B cell (primary cell): ENCODE measurements around the gene SLC48A1. TPM values are rescaled to one million over a fixed set of nuclear protein-coding genes. Genes with fewer than 3 reads are reported as not detected.
A peak's percentile ranks its signal among the peaks of the same experiment; 100 is the strongest.

Experiments used
- ATAC-seq: fragments of 200-7000 bp; cut with Tn5 transposase; one replicate; pipeline ENCODE4 v1.10.0; 2021; ENCODE audit warnings: low read depth, mild to moderate bottlenecking, moderate number of reproducible peaks, moderate library complexity
- CTCF ChIA-PET: fragments of 350-600 bp; sonication (Branson Sonifier 250); formaldehyde crosslinking; loops from one replicate; lab custom pipeline; 2021; ENCODE audit warnings: antibody characterized with exemption, inconsistent platforms; lab: Charles Lee
- POLR2A ChIA-PET: fragments of 350-600 bp; sonication (Branson Sonifier 250); formaldehyde crosslinking; loops from one replicate; lab custom pipeline; 2021; ENCODE audit warnings: antibody characterized with exemption; lab: Charles Lee
- DNase-seq: peaks from one replicate; pipeline ENCODE4 v3.0.0; 2013
- H2AFZ ChIP-seq: 2 replicates; pipeline ENCODE4 v1.6.1; 2012; ENCODE audit warnings: mild to moderate bottlenecking, low read depth, low read length; ENCODE audit not compliant: insufficient read depth, poor library complexity, severe bottlenecking
- H3K27ac ChIP-seq, 2 donors: 1 replicate in 1 of 2; 2 replicates in 1 of 2; pipeline ENCODE4 v1.5.1; 2012 to 2013; ENCODE audit warnings: low read length in 2 of 2, mild to moderate bottlenecking in 2 of 2, moderate library complexity in 1 of 2
- H3K27me3 ChIP-seq, 4 experiments: fragments of 200-600 bp in 1 of 4; sonication (generic) in 1 of 4; replicated peaks in 1 of 4; 1 replicate in 2 of 4; 2 replicates in 2 of 4; pipeline versions ENCODE4 v1.6.1 to v1.7.0; 2013 to 2016; ENCODE audit warnings: low read length in 3 of 4, mild to moderate bottlenecking in 2 of 4, mixed read lengths in 1 of 4, moderate library complexity in 1 of 4; ENCODE audit not compliant: insufficient read depth in 4 of 4, control insufficient read depth in 3 of 4; ENCODE audit errors: control extremely low read depth in 1 of 4
- H3K36me3 ChIP-seq, 2 experiments: replicated peaks in 1 of 2; 1 replicate in 1 of 2; 2 replicates in 1 of 2; pipeline versions ENCODE4 v1.6.1 to v1.7.1; 2013; ENCODE audit warnings: low read length in 1 of 2; ENCODE audit not compliant: insufficient read depth in 2 of 2, control insufficient read depth in 1 of 2; ENCODE audit errors: control extremely low read depth in 1 of 2, extremely low read depth in 1 of 2
- H3K4me1 ChIP-seq, 2 donors: fragments of 200-600 bp in 1 of 2; sonication (generic) in 1 of 2; 1 replicate in 1 of 2; 2 replicates in 1 of 2; pipeline versions ENCODE4 v1.5.1 to v1.6.1; 2013 to 2017; ENCODE audit warnings: low read length in 2 of 2; ENCODE audit not compliant: control insufficient read depth in 2 of 2, insufficient read depth in 2 of 2
- H3K4me2 ChIP-seq: replicated peaks from 2 replicates; pipeline ENCODE3; 2012; ENCODE audit warnings: mild to moderate bottlenecking, low read depth, low read length; ENCODE audit not compliant: poor library complexity, severe bottlenecking
- H3K4me3 ChIP-seq, 5 experiments: fragments of 200-600 bp in 1 of 5; sonication (generic) in 1 of 5; 1 replicate in 3 of 5; 2 replicates in 2 of 5; pipeline versions ENCODE4 v1.5.1 to v1.7.0; 2011 to 2016; ENCODE audit warnings: low read length in 4 of 5, mild to moderate bottlenecking in 4 of 5, low read depth in 2 of 5, control low read depth in 1 of 5, moderate library complexity in 1 of 5; ENCODE audit not compliant: insufficient read depth in 1 of 5; ENCODE audit errors: control extremely low read depth in 1 of 5, extremely low read depth in 1 of 5
- H3K79me2 ChIP-seq: fragments of 200-600 bp; sonication (generic); one replicate; pipeline ENCODE4 v1.6.0; 2016; ENCODE audit warnings: low read length; ENCODE audit not compliant: control insufficient read depth, insufficient read depth
- H3K9ac ChIP-seq: fragments of 200-600 bp; sonication (generic); 2 replicates; pipeline ENCODE4 v1.6.1; 2017; ENCODE audit warnings: mild to moderate bottlenecking, low read length, moderate library complexity
- H3K9me3 ChIP-seq, 3 donors: one replicate each; pipeline versions ENCODE4 v1.6.1 to v1.7.1; 2013; ENCODE audit warnings: low read length in 2 of 3; ENCODE audit not compliant: control insufficient read depth in 2 of 3, insufficient read depth in 1 of 3; ENCODE audit errors: control extremely low read depth in 1 of 3
- H4K20me1 ChIP-seq: 2 replicates; pipeline ENCODE4 v1.6.0; 2012; ENCODE audit warnings: mild to moderate bottlenecking, low read length; ENCODE audit not compliant: insufficient read depth, control insufficient read depth, poor library complexity, severe bottlenecking
- H3K27ac Mint-ChIP-seq: one replicate; pipeline ENCODE4 v1.8.0; 2021; ENCODE audit warnings: mixed read lengths
- H3K27me3 Mint-ChIP-seq: one replicate; pipeline ENCODE4 v1.8.0; 2021; ENCODE audit warnings: mixed read lengths
- H3K4me1 Mint-ChIP-seq: one replicate; pipeline ENCODE4 v1.8.0; 2021; ENCODE audit warnings: mixed read lengths
- H3K4me3 Mint-ChIP-seq: one replicate; pipeline ENCODE4 v1.8.0; 2021; ENCODE audit warnings: mixed read lengths
- H3K9me3 Mint-ChIP-seq: one replicate; pipeline ENCODE4 v1.8.0; 2022; ENCODE audit warnings: mixed read lengths; ENCODE audit not compliant: insufficient read depth
- EZH2 ChIP-seq: IDR thresholded peaks from 2 replicates; pipeline ENCODE4 v1.6.1; 2012; ENCODE audit warnings: borderline replicate concordance, low read depth, mild to moderate bottlenecking, moderate library complexity, low read length; ENCODE audit not compliant: insufficient read depth, poor library complexity, severe bottlenecking
- WGBS: methylation state at CpG from one replicate; pipeline ENCODE4 v1.1.5; 2013; ENCODE audit warnings: missing lambda C conversion rate; ENCODE audit not compliant: insufficient coverage; 5-methylcytosine and 5-hydroxymethylcytosine counted together
- intact Hi-C: fragments of 100-400 bp; cut with micrococcal nuclease; formaldehyde crosslinking; loops from one replicate; pipeline ENCODE4 v1.10.0; 2022
- polyA plus RNA-seq: library from polyadenylated mRNA; depleted of rRNA; stranded (reverse); fragments of >200 nt; gene quantifications from 2 replicates; pipeline ENCODE4 v1.2.3, GENCODE V29; 2012
- total RNA-seq, 2 donors: library from RNA; stranded (reverse); fragments of 120-200 nt in 1 of 2; gene quantifications; 1 replicate in 1 of 2; 2 replicates in 1 of 2; pipeline versions ENCODE4 v1.2.3 to v1.2.4, GENCODE V29; 2013 to 2022
- TF ChIP-seq, protein P1 (sequence below): fragments of 200-600 bp; IDR thresholded peaks from one replicate; pipeline ENCODE4 v1.8.0; 2022; ENCODE audit warnings: antibody characterized with exemption, mild to moderate bottlenecking

SLC48A1 gene
- total and polyA plus RNA-seq, 2 donors (not counting 1 experiment from before 2014, with no cell fraction given) = 8.0 to 20.0 TPM

DNA sequence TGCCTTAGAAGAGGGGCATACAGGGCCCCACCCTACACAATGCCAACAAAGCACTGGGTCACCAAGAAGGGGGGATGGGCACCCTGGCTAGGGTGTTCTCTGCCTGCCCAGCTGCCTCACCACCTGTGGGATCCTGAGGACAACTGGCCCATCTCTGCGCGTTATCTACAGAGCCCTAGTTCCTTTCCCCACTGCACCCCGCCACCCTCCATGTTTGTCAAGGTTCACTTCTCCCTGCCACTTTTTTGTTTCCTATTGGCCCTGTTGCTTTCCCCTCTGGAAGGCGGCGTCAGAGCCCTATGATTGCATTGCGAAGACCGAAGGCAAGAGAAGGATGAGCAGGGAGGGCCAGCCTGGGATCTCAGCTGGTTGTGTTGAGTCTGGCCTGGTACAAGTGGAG, 1.6 kb downstream of the SLC48A1 start:
- H3K27me3 Mint-ChIP-seq = no peaks in the 10 kb centered on the region
- Histone ChIP-seq H3K4me3 (no peak overlapping the region), H3K36me3 (no peaks in the 10 kb centered on the region), H3K9ac (no peak overlapping the region), H3K4me1 (peaks cover 6 to 27% of the 10 kb centered on the region in 2 donors), H2AFZ (no peak overlapping the region), H3K4me2 (peak overlapping the region; percentile 84), H3K9me3 (no peaks in the 10 kb centered on the region), H3K79me2 (peaks cover 28% of the 10 kb centered on the region), H3K27me3 (no peaks in the 10 kb centered on the region), H4K20me1 (peaks cover 33% of the 10 kb centered on the region), H3K27ac (no peak overlapping the region)
- ATAC-seq = no peak
- no peak for TF ChIP-seq EZH2
- TF ChIP-seq, protein P1, sequence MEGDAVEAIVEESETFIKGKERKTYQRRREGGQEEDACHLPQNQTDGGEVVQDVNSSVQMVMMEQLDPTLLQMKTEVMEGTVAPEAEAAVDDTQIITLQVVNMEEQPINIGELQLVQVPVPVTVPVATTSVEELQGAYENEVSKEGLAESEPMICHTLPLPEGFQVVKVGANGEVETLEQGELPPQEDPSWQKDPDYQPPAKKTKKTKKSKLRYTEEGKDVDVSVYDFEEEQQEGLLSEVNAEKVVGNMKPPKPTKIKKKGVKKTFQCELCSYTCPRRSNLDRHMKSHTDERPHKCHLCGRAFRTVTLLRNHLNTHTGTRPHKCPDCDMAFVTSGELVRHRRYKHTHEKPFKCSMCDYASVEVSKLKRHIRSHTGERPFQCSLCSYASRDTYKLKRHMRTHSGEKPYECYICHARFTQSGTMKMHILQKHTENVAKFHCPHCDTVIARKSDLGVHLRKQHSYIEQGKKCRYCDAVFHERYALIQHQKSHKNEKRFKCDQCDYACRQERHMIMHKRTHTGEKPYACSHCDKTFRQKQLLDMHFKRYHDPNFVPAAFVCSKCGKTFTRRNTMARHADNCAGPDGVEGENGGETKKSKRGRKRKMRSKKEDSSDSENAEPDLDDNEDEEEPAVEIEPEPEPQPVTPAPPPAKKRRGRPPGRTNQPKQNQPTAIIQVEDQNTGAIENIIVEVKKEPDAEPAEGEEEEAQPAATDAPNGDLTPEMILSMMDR = no peak
- CTCF ChIA-PET = interaction anchor here (1.0 to 20.0 kb wide), 8 partner anchors 6 to 123 kb away, joined by 3 to 584 read pairs (median 150); partner anchors contain the start of genes ENDOU, HDAC7, RAPGEF3 and RPAP3
- no peaks in the 10 kb centered on the region for H3K9me3 Mint-ChIP-seq
- H3K4me3 Mint-ChIP-seq = peak overlapping the region; percentile 93
- H3K27ac Mint-ChIP-seq = peak overlapping the region; percentile 37
- intact Hi-C loops = no loop called here
- POLR2A ChIA-PET = interaction anchor here (2.0 kb wide), 1 partner anchor 64 kb away, joined by 6 read pairs; no protein-coding TSS in a partner anchor
- 91% methylated on average over 7 of the region's 7 CpGs for WGBS
- no peak for DNase-seq
- H3K4me1 Mint-ChIP-seq = peaks cover 31% of the 10 kb centered on the region

DNA sequence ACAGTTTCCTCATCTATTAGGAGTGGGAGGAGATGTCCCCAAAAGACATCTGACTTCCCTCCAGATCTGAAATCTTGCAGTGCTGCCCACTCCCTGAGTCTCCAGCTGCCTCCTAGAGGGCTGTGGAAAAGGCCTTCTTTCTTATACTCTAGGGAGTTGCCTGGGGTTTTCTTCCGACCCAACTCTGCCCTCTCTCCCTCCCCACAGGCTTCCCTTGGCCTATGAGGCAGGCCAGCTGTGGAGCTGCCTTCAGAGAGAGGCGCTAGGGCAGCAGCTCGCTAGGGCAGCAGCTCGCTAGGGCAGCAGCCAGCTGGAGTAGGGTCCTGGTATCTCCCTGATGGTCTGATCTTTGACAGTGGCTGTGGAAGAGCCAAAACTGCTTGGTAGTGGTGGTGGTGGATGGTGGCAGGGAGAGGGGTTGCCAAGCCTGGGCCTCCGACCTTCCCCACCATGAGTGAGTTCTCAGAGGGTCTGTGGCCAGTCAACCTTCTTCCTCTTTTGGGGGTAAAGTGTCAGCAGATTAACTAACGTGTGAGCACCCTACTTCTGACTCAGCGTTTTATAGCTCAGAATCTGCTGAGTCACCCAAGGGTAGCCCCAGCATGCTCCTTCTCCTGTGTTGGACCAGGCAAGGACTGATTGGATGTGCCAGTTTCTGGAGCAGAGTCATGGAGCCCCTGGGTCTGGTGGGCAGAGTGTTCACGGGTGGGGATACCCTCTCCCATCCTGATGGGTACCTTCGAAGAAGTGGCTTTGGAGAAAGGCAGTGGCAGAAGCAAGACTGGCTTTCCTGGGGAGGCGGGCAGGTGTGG, 2.3 kb downstream of the SLC48A1 start:
- no peaks in the 10 kb centered on the region for H3K9me3 Mint-ChIP-seq
- CTCF ChIA-PET = interaction anchor here (1.0 to 20.0 kb wide), 9 partner anchors 7 to 124 kb away, joined by 3 to 584 read pairs (median 94); partner anchors contain the start of genes ENDOU, HDAC7, RAPGEF3 and RPAP3
- Histone ChIP-seq H3K9me3 (no peaks in the 10 kb centered on the region), H3K27me3 (no peaks in the 10 kb centered on the region), H2AFZ (no peak overlapping the region), H3K79me2 (peaks cover 28% of the 10 kb centered on the region), H3K4me1 (peaks cover 6 to 27% of the 10 kb centered on the region in 2 donors), H3K4me2 (no peak overlapping the region), H3K27ac (no peak overlapping the region), H3K9ac (no peak overlapping the region), H3K4me3 (no peak overlapping the region), H4K20me1 (peaks cover 39% of the 10 kb centered on the region), H3K36me3 (no peaks in the 10 kb centered on the region)
- peak overlapping the region; percentile 33 for H3K4me3 Mint-ChIP-seq
- no peaks in the 10 kb centered on the region for H3K27me3 Mint-ChIP-seq
- intact Hi-C loops = no loop called here
- DNase-seq (no peak), ATAC-seq (no peak)
- H3K27ac Mint-ChIP-seq = peak overlapping the region; percentile 63
- TF ChIP-seq EZH2 = no peak
- TF ChIP-seq, protein P1 = no peak
- POLR2A ChIA-PET = interaction anchor here (1.1 to 2.0 kb wide), 2 partner anchors 33 to 63 kb away, joined by 3 to 6 read pairs; no protein-coding TSS in a partner anchor
- WGBS = 55% methylated on average over 8 of the region's 10 CpGs
- H3K4me1 Mint-ChIP-seq = peaks cover 31% of the 10 kb centered on the region
